Esophagus muscularis mucosa (tissue), 4 donors: ENCODE measurements around the gene UGT1A6.

Experiments
- CTCF ChIP-seq, 3 experiments: fragments of 200-600 bp in 2 of 3; fragments of 450-650 bp in 1 of 3; sonication (generic) in 2 of 3; IDR thresholded peaks; one replicate each; pipeline ENCODE4 v1.5.1; 2017 to 2019; ENCODE audit warnings: antibody characterized with exemption in 3 of 3, mild to moderate bottlenecking in 2 of 3, moderate library complexity in 1 of 3
- EP300 ChIP-seq: sonication (generic); formaldehyde crosslinking; IDR thresholded peaks from one replicate; pipeline ENCODE4 v1.6.1; 2017; ENCODE audit warnings: antibody characterized with exemption
- POLR2A ChIP-seq: fragments of 450-650 bp; IDR thresholded peaks from one replicate; pipeline ENCODE4 v1.6.1; 2017; ENCODE audit warnings: antibody characterized with exemption, moderate library complexity, mild to moderate bottlenecking, low read depth
- POLR2AphosphoS5 ChIP-seq, 2 donors: sonication (generic); formaldehyde crosslinking; IDR thresholded peaks; one replicate each; pipeline ENCODE4 v1.6.1; 2017; ENCODE audit warnings: antibody characterized with exemption in 2 of 2

- TF ChIP-seq CTCF (IDR thresholded peaks at IDR 0.05) (no peak), POLR2AphosphoS5 (IDR thresholded peaks at IDR 0.05) (no peak), POLR2A (no peak), EP300 (no peak)
These were observed 107.0 kb downstream of the UGT1A6 start for GRCh38 chr2:233799716-233800115.
